HG03159 (cell line): ENCODE measurements around the gene CPN2.
A peak's percentile ranks its signal among the peaks of the same experiment; 100 is the strongest.

Experiments used
- ATAC-seq: cut with Tn5 transposase; IDR thresholded peaks from one replicate; pipeline ENCODE4 v1.9.1; 2021; ENCODE audit warnings: mild to moderate bottlenecking, moderate library complexity; ENCODE audit not compliant: unreplicated experiment

Gene CPN2

GRCh38 chr3:194357681-194358080 is 6.6 kb upstream of the CPN2 start:
- ATAC-seq: no peak

GRCh38 chr3:194355379-194355778 is 4.3 kb upstream of the CPN2 start:
- ATAC-seq: no peak

GRCh38 chr3:194354315-194354714 is 3.2 kb upstream of the CPN2 start:
- ATAC-seq: no peak

GRCh38 chr3:194352667-194353246 is 1.6 kb upstream of the CPN2 start:
- no peak for ATAC-seq

- ATAC-seq: no peak
These were observed 916 bp upstream of the CPN2 start for GRCh38 chr3:194351952-194352536.

- ATAC-seq: no peak
These were observed 429 bp downstream of the CPN2 start for GRCh38 chr3:194350726-194351071.

- no peak for ATAC-seq
These were observed 2.8 kb downstream of the CPN2 start for GRCh38 chr3:194348354-194348753.

- ATAC-seq: no peak
These were observed 4.5 kb downstream of the CPN2 start for GRCh38 chr3:194346621-194347020.

GRCh38 chr3:194346035-194346434 is 5.1 kb downstream of the CPN2 start:
- ATAC-seq: no peak

- ATAC-seq: no peak
These were observed 7.1 kb downstream of the CPN2 start for GRCh38 chr3:194344012-194344411.

- ATAC-seq: no peak
These were observed 7.6 kb downstream of the CPN2 start for GRCh38 chr3:194343561-194343893.

- no peak for ATAC-seq
These were observed 8.1 kb downstream of the CPN2 start for GRCh38 chr3:194342861-194343560.

- no peak for ATAC-seq
These were observed 10.2 kb downstream of the CPN2 start for GRCh38 chr3:194340757-194341400.

GRCh38 chr3:194339840-194340239 is 11.3 kb downstream of the CPN2 start:
- no peak for ATAC-seq

GRCh38 chr3:194339356-194339755 is 11.8 kb downstream of the CPN2 start:
- no peak for ATAC-seq

GRCh38 chr3:194337965-194338753 is 13.0 kb downstream of the CPN2 start:
- ATAC-seq: no peak

GRCh38 chr3:194336601-194337355 is 14.3 kb downstream of the CPN2 start:
- no peak for ATAC-seq

GRCh38 chr3:194333981-194334320 is 17.2 kb downstream of the CPN2 start:
- ATAC-seq: no peak

GRCh38 chr3:194333212-194333980 is 17.7 kb downstream of the CPN2 start:
- peak; percentile 86 for ATAC-seq

- no peak for ATAC-seq
These were observed 18.3 kb downstream of the CPN2 start for GRCh38 chr3:194332858-194333211.
